Measurements from ENCODE around the gene ACOX2. TPM values are rescaled to one million over a fixed set of nuclear protein-coding genes. Genes with fewer than 3 reads are reported as not detected.

ACOX2 gene
- total and polyA plus RNA-seq, 10 of the 15 experiments (the other 5 are each of a cell fraction or from before 2014, with no cell fraction given) = 0.72 TPM; not detected in 9

DNA sequence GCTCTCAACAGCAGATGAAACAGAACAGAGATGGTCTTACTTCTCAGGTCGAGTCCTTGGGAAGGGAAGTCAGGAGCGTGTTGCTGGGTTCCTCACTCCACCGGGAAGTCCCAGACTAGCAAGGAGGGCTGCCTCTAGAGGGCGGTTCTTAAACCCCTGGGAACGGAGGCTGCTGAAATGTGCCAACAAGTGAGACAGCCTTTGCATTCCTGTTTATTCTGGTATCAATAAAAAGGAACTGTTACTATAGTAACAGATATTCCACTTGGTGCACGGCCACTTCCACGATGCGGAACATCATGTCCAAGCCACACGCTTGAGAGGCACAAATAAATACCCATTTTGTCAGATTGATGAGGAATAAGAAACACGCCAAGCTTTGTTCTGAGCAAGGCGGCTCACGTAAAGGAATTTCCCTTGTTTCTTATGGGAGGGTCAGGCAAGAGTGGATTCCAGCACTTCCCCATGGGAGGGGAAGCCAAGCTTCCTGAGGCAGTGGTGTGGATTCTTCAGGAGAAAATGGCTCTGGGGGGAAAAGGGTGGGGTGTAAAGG lies 40.4 kb upstream of the ACOX2 start, which contains the start of gene FAM107A:
Gene FAM107A, minus strand, starts transcription at position 123 of the 553 bp plus-strand sequence. CDS start 7,531 bp downstream, outside the sequence.
- DNase-seq (ENCODE audit: low read depth, low spot score) = no peak
- Histone ChIP-seq H3K9ac (ENCODE audit: control insufficient read depth, insufficient read depth, low read length) (no peak within 1 kb of the TSS), H3K4me1 (ENCODE audit: control insufficient read depth, insufficient read depth, low read length) (no peaks in the 10 kb centered on the region), H3K9me3 (replicated peaks; ENCODE audit: control insufficient read depth, insufficient read depth, low read length) (no peaks in the 10 kb centered on the region), H4K20me1 (ENCODE audit: control insufficient read depth, insufficient read depth) (no peaks in the 10 kb centered on the region), H3K79me2 (ENCODE audit: control insufficient read depth, insufficient read depth, low read length) (no peaks in the 10 kb centered on the region), H3K36me3 (ENCODE audit: control insufficient read depth in 2 of 2, insufficient read depth in 2 of 2, low read length in 1 of 2) (no peaks in the 10 kb centered on the region), H3K27me3 (replicated peaks in 1 of 2; ENCODE audit: control insufficient read depth in 2 of 2, insufficient read depth in 2 of 2, low read length in 1 of 2) (no peaks in the 10 kb centered on the region), H2AFZ (ENCODE audit: control insufficient read depth, low read depth, low read length) (no peak within 1 kb of the TSS), H3K4me3 (no peak within 1 kb of the TSS), H3K4me2 (ENCODE audit: control insufficient read depth, insufficient read depth) (no peak within 1 kb of the TSS), H3K27ac (ENCODE audit: control insufficient read depth, insufficient read depth) (no peak within 1 kb of the TSS)
- ChIA-PET RAD21 (ENCODE audit: unreplicated experiment) (no interaction called here), POLR2A (no interaction called here), SMC1A (ENCODE audit: uncharacterized antibody, unreplicated experiment) (no interaction called here), CTCF (no interaction called here)
- in situ Hi-C loops (cut with MboI) (no loop called here), intact Hi-C loops (cut with micrococcal nuclease; ENCODE audit: unreplicated experiment) (no loop called here)
- BruUV-seq (replicated peaks) = no TSS peak
- WGBS (ENCODE audit: insufficient coverage, insufficient replicate concordance, low lambda C conversion rate, missing lambda C conversion rate) = 38% methylated on average over 12 of the region's 12 CpGs
- FAIRE-seq = no peak
- ATAC-seq = no peak
- TF ChIP-seq, protein P1, sequence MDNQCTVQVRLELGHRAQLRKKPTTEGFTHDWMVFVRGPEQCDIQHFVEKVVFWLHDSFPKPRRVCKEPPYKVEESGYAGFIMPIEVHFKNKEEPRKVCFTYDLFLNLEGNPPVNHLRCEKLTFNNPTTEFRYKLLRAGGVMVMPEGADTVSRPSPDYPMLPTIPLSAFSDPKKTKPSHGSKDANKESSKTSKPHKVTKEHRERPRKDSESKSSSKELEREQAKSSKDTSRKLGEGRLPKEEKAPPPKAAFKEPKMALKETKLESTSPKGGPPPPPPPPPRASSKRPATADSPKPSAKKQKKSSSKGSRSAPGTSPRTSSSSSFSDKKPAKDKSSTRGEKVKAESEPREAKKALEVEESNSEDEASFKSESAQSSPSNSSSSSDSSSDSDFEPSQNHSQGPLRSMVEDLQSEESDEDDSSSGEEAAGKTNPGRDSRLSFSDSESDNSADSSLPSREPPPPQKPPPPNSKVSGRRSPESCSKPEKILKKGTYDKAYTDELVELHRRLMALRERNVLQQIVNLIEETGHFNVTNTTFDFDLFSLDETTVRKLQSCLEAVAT (IDR thresholded peaks at IDR 0.05) = no peak
- no peak for TF ChIP-seq MEF2B (IDR thresholded peaks at IDR 0.05; ENCODE audit: partially characterized antibody, poor library complexity, severe bottlenecking)
- no peak for TF ChIP-seq ZNF384 (IDR thresholded peaks at IDR 0.05; ENCODE audit: borderline replicate concordance, low read depth, low read length)
- TF ChIP-seq SUPT20H (IDR thresholded peaks at IDR 0.05; ENCODE audit: borderline replicate concordance, control insufficient read depth, low read depth, low read length) = no peak
- no peak for TF ChIP-seq STAT1 (conservative IDR thresholded peaks at IDR 0.05)
- TF ChIP-seq, protein P2, sequence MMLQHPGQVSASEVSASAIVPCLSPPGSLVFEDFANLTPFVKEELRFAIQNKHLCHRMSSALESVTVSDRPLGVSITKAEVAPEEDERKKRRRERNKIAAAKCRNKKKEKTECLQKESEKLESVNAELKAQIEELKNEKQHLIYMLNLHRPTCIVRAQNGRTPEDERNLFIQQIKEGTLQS (IDR thresholded peaks at IDR 0.05; ENCODE audit: borderline replicate concordance, extremely low read depth, low read depth, low read length) = no peak
- TF ChIP-seq, protein P3, sequence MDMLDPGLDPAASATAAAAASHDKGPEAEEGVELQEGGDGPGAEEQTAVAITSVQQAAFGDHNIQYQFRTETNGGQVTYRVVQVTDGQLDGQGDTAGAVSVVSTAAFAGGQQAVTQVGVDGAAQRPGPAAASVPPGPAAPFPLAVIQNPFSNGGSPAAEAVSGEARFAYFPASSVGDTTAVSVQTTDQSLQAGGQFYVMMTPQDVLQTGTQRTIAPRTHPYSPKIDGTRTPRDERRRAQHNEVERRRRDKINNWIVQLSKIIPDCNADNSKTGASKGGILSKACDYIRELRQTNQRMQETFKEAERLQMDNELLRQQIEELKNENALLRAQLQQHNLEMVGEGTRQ (IDR thresholded peaks at IDR 0.05; ENCODE audit: borderline replicate concordance, low read depth, low read length) = no peak
- TF ChIP-seq HCFC1 (IDR thresholded peaks at IDR 0.05; ENCODE audit: low read length) = no peak
- no peak for TF ChIP-seq SMAD5 (IDR thresholded peaks at IDR 0.05; ENCODE audit: low read depth)
- TF ChIP-seq NFXL1 (IDR thresholded peaks at IDR 0.05; ENCODE audit: borderline replicate concordance) = no peak
- no peak for TF ChIP-seq NR2C2 (IDR thresholded peaks at IDR 0.05; ENCODE audit: borderline replicate concordance, control insufficient read depth, insufficient read length, low read depth)
- no peak for TF ChIP-seq SUZ12 (IDR thresholded peaks at IDR 0.05; ENCODE audit: unreplicated experiment)
- no peak for TF ChIP-seq ESRRA (IDR thresholded peaks at IDR 0.05; ENCODE audit: low read length)
- TF ChIP-seq PML (IDR thresholded peaks at IDR 0.05; ENCODE audit: low read length) = no peak
- TF ChIP-seq, protein P4, sequence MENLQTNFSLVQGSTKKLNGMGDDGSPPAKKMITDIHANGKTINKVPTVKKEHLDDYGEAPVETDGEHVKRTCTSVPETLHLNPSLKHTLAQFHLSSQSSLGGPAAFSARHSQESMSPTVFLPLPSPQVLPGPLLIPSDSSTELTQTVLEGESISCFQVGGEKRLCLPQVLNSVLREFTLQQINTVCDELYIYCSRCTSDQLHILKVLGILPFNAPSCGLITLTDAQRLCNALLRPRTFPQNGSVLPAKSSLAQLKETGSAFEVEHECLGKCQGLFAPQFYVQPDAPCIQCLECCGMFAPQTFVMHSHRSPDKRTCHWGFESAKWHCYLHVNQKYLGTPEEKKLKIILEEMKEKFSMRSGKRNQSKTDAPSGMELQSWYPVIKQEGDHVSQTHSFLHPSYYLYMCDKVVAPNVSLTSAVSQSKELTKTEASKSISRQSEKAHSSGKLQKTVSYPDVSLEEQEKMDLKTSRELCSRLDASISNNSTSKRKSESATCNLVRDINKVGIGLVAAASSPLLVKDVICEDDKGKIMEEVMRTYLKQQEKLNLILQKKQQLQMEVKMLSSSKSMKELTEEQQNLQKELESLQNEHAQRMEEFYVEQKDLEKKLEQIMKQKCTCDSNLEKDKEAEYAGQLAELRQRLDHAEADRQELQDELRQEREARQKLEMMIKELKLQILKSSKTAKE (IDR thresholded peaks at IDR 0.05; ENCODE audit: low read depth, poor library complexity, severe bottlenecking) = no peak
- TF ChIP-seq BCL11A (IDR thresholded peaks at IDR 0.05; ENCODE audit: low read depth, low read length) = no peak
- no peak for TF ChIP-seq BRCA1 (IDR thresholded peaks at IDR 0.05; ENCODE audit: low read depth, low read length)
